K562 (cell line): ENCODE data around the gene TPD52L2. TPM values are rescaled to one million over a fixed set of nuclear protein-coding genes. Genes with fewer than 3 reads are reported as not detected.

ENCODE experiments used
- ATF7 ChIP-seq: fragments of 450-650 bp; IDR thresholded peaks from 2 replicates; pipeline ENCODE4 v1.7.1; 2014; ENCODE audit warnings: mild to moderate bottlenecking, moderate library complexity
- CHD7 ChIP-seq: fragments of 200-600 bp; sonication (generic); IDR thresholded peaks from one replicate; pipeline ENCODE4 v1.6.1; 2012; ENCODE audit warnings: mild to moderate bottlenecking, low read depth, low read length, inconsistent platforms
- FOXM1 ChIP-seq, 2 experiments: fragments of 450-650 bp in 1 of 2; sonication (generic) in 1 of 2; formaldehyde crosslinking in 1 of 2; IDR thresholded peaks; 2 replicates each; pipeline versions ENCODE4 v1.6.1 to v1.9.0; 2017 to 2022; ENCODE audit warnings: low read depth in 2 of 2, mild to moderate bottlenecking in 2 of 2, missing genetic modification reagents in 1 of 2, moderate library complexity in 1 of 2
- HMBOX1 ChIP-seq: sonication (generic); IDR thresholded peaks from 2 replicates; pipeline ENCODE4 v1.6.1; 2016
- MCM7 ChIP-seq, 2 experiments: fragments of 450-650 bp; IDR thresholded peaks; 2 replicates each; pipeline ENCODE4 v1.6.1; 2016 to 2018
- NFIX ChIP-seq: fragments of 250-450 bp; sonication (Bioruptor Pico); IDR thresholded peaks from 2 replicates; pipeline ENCODE4 v1.4.0; 2020; ENCODE audit warnings: low read depth, mild to moderate bottlenecking, moderate library complexity
- PRDM10 ChIP-seq: fragments of 450-650 bp; IDR thresholded peaks from 2 replicates; pipeline ENCODE4 v1.6.1; 2018; ENCODE audit not compliant: partially characterized antibody
- SMAD3 ChIP-seq: fragments of 450-650 bp; formaldehyde crosslinking; conservative IDR thresholded peaks from 2 replicates; pipeline ENCODE4 v1.4.0; 2020; ENCODE audit warnings: mild to moderate bottlenecking
- SPI1 ChIP-seq: IDR thresholded peaks from 2 replicates; pipeline ENCODE4 v1.6.1; 2011; ENCODE audit warnings: low read depth, low read length, control low read depth, borderline replicate concordance
- polyA plus RNA-seq, 8 experiments: library from polyadenylated mRNA; depleted of rRNA in 4 of 8; stranded (reverse) in 5 of 8; unstranded in 3 of 8; fragments of >200 nt; fragmentation: Nextera tagmentation in 2 of 8; fragmentation: Illumina TruSeq in 1 of 8; extraction: Ambion mirVana in 2 of 8; extraction: Trizol in 1 of 8; gene quantifications; 2 replicates each; pipeline versions ENCODE4 v1.2.1 to v1.2.3, GENCODE V29; 2011 to 2014; ENCODE audit warnings: inconsistent platforms in 1 of 8, missing spikeins in 1 of 8
- total RNA-seq, 7 experiments: library from RNA; depleted of rRNA in 6 of 7; stranded (reverse); fragments of >200 nt in 6 of 7; fragmentation: Illumina TruSeq in 2 of 7; extraction: Trizol in 2 of 7; gene quantifications; 2 replicates each; pipeline versions ENCODE4 v1.2.1 to v1.2.3, GENCODE V29; 2011 to 2021; ENCODE audit warnings: low replicate concordance in 1 of 7

Gene TPD52L2
- total and polyA plus RNA-seq, 9 of the 15 experiments (the other 6 are each of a cell fraction or from before 2014, with no cell fraction given), result 1.9 to 117 (median 74.6) TPM

- TF ChIP-seq CHD7 (no peak), FOXM1 (IDR thresholded peaks at IDR 0.05; ENCODE audit: low read depth) (no peak), FOXM1 (CRISPR knock-in tag; IDR thresholded peaks at IDR 0.05; ENCODE audit: low read depth) (no peak), MCM7 (IDR thresholded peaks at IDR 0.05) (no peak), NFIX (CRISPR knock-in tag) (no peak), SMAD3 (CRISPR knock-in tag) (no peak), ATF7 (no peak), SPI1 (0 out of 2 replicates have a peak, but pooled peaks have one; percentile 2), PRDM10 (peak; percentile 36), HMBOX1 (no peak)
Observed at GRCh38 chr20:63850689-63851547, 14.2 kb upstream of the TPD52L2 start (continued).
